ENCODE results near the gene SLC17A9. TPM values are rescaled to one million over a fixed set of nuclear protein-coding genes. Genes with fewer than 3 reads are reported as not detected.

The SLC17A9 gene
- total RNA-seq, 2 experiments from 2014 or later: 78.5 to 78.7 TPM

- POLR2A ChIA-PET: interaction anchor here (1.9 to 2.5 kb wide), 2 partner anchors 24 to 31 kb away, joined by 8 to 11 read pairs; no protein-coding TSS in a partner anchor
- TF ChIP-seq CTCF (IDR thresholded peaks at IDR 0.05): no peak
- ATAC-seq: peak; percentile 87
- peak; percentile 90 for DNase-seq
- Mint-ChIP-seq H3K9me3 (no peaks in the 10 kb centered on the region), H3K4me3 (peak overlapping the region; percentile 8), H3K27me3 (peaks cover 48% of the 10 kb centered on the region), H3K27ac (no peak overlapping the region), H3K36me3 (ENCODE audit: low read depth) (no peaks in the 10 kb centered on the region), H3K4me1 (ENCODE audit: low read depth) (peaks cover 38% of the 10 kb centered on the region)
- CTCF ChIA-PET: interaction anchor here (1.0 to 1.6 kb wide), 4 partner anchors 43 to 166 kb away, joined by 3 to 5 read pairs (median 3); no protein-coding TSS in a partner anchor
- intact Hi-C loops (cut with micrococcal nuclease): no loop called here
Observed at GRCh38 chr20:62977613-62978560, 25.4 kb downstream of the SLC17A9 start.

GRCh38 chr20:62978561-62978943 lies 26.0 kb downstream of the SLC17A9 start:
- no peak for TF ChIP-seq CTCF (IDR thresholded peaks at IDR 0.05)
- Mint-ChIP-seq H3K27me3 (peaks cover 45% of the 10 kb centered on the region), H3K4me3 (no peak overlapping the region), H3K9me3 (no peaks in the 10 kb centered on the region), H3K4me1 (ENCODE audit: low read depth) (peaks cover 38% of the 10 kb centered on the region), H3K36me3 (ENCODE audit: low read depth) (no peaks in the 10 kb centered on the region), H3K27ac (no peak overlapping the region)
- no peak for DNase-seq
- no peak for ATAC-seq
- CTCF ChIA-PET: interaction anchor here (1.0 to 1.6 kb wide), 2 partner anchors 44 to 51 kb away, joined by 3 read pairs; no protein-coding TSS in a partner anchor
- POLR2A ChIA-PET: interaction anchor here (1.9 to 2.5 kb wide), 2 partner anchors 25 to 31 kb away, joined by 8 to 11 read pairs; no protein-coding TSS in a partner anchor
- intact Hi-C loops (cut with micrococcal nuclease): no loop called here

GRCh38 chr20:62979310-62979709 lies 26.8 kb downstream of the SLC17A9 start:
- ATAC-seq (no peak), DNase-seq (no peak)
- H3K27me3 Mint-ChIP-seq: peaks cover 39% of the 10 kb centered on the region
- H3K9me3 Mint-ChIP-seq: no peaks in the 10 kb centered on the region
- intact Hi-C loops (cut with micrococcal nuclease): no loop called here
- ChIA-PET CTCF (interaction anchor here (0.8 to 1.5 kb wide), 3 partner anchors 13 to 71 kb away, joined by 3 read pairs; no protein-coding TSS in a partner anchor), POLR2A (interaction anchor here (1.2 to 2.5 kb wide), 3 partner anchors 20 to 61 kb away, joined by 3 to 11 read pairs (median 4); no protein-coding TSS in a partner anchor)
- H3K4me1 Mint-ChIP-seq (ENCODE audit: low read depth): peaks cover 38% of the 10 kb centered on the region
- H3K36me3 Mint-ChIP-seq (ENCODE audit: low read depth): no peaks in the 10 kb centered on the region
- TF ChIP-seq CTCF (IDR thresholded peaks at IDR 0.05): no peak
- no peak overlapping the region for H3K27ac Mint-ChIP-seq
- no peak overlapping the region for H3K4me3 Mint-ChIP-seq

- ATAC-seq: no peak
- Mint-ChIP-seq H3K36me3 (ENCODE audit: low read depth) (no peaks in the 10 kb centered on the region), H3K27ac (no peak overlapping the region), H3K27me3 (peaks cover 33% of the 10 kb centered on the region), H3K4me3 (no peak overlapping the region), H3K9me3 (no peaks in the 10 kb centered on the region), H3K4me1 (ENCODE audit: low read depth) (peaks cover 38% of the 10 kb centered on the region)
- TF ChIP-seq CTCF (IDR thresholded peaks at IDR 0.05): no peak
- ChIA-PET POLR2A (interaction anchor here (0.8 to 1.7 kb wide), 4 partner anchors 12 to 62 kb away, joined by 3 to 4 read pairs (median 3); no protein-coding TSS in a partner anchor), CTCF (interaction anchor here (0.8 to 2.1 kb wide), 6 partner anchors 7 to 72 kb away, joined by 3 to 10 read pairs (median 4); no protein-coding TSS in a partner anchor)
- intact Hi-C loops (cut with micrococcal nuclease): no loop called here
- no peak for DNase-seq
Observed at GRCh38 chr20:62979876-62980373, 27.4 kb downstream of the SLC17A9 start.
